NCI-H128 (cell line): Measurements from ENCODE around the gene GCC2.
"Not testable (repeated sequence)": the region's sequence is repeated elsewhere in the genome, so short reads cannot be mapped to it uniquely, and the experiment has no call there.

ENCODE experiments used
- DNase-seq: peaks from one replicate; lab custom pipeline; 2025; ENCODE audit not compliant: unreplicated experiment; lab: John Stamatoyannopoulos, UW

Gene GCC2, protein sequence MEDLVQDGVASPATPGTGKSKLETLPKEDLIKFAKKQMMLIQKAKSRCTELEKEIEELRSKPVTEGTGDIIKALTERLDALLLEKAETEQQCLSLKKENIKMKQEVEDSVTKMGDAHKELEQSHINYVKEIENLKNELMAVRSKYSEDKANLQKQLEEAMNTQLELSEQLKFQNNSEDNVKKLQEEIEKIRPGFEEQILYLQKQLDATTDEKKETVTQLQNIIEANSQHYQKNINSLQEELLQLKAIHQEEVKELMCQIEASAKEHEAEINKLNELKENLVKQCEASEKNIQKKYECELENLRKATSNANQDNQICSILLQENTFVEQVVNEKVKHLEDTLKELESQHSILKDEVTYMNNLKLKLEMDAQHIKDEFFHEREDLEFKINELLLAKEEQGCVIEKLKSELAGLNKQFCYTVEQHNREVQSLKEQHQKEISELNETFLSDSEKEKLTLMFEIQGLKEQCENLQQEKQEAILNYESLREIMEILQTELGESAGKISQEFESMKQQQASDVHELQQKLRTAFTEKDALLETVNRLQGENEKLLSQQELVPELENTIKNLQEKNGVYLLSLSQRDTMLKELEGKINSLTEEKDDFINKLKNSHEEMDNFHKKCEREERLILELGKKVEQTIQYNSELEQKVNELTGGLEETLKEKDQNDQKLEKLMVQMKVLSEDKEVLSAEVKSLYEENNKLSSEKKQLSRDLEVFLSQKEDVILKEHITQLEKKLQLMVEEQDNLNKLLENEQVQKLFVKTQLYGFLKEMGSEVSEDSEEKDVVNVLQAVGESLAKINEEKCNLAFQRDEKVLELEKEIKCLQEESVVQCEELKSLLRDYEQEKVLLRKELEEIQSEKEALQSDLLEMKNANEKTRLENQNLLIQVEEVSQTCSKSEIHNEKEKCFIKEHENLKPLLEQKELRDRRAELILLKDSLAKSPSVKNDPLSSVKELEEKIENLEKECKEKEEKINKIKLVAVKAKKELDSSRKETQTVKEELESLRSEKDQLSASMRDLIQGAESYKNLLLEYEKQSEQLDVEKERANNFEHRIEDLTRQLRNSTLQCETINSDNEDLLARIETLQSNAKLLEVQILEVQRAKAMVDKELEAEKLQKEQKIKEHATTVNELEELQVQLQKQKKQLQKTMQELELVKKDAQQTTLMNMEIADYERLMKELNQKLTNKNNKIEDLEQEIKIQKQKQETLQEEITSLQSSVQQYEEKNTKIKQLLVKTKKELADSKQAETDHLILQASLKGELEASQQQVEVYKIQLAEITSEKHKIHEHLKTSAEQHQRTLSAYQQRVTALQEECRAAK (N-terminal part only)

DNA sequence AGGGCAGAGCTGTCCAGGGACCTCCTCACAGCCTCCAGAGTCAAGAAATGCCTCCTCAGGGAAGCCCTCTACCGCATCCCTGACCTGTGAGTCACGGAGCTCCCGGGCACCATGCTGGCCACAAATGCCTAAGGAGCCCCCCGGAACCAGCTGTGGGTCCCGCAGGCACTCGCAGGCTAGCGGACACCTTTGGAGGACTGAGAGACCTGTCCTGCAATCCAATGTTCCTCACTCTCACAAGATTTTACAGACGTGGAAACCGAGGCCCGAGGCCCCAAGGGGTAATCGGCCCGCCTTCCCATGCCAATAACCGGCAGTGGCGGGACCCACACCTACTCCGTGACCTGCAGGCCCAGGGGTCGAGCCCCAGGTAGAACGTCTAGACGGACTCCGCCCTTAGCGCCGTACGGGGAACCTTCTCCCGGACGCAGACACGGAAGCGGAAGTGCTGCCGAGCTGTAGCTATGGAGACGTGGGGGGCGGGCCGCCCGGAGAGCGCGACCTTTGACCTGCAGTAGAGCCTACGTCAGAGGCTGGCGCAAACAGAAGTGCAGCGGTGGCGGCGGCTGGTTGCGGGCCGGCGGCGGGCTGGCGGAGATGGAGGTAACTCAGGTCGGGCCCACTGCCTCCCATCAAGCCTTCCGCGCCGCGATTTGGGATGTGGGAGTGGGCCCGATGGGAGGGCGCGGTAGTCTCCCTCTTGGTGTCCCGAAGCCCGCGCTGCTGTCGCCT lies at the start of gene GCC2:
GCC2 (plus strand) TSS at position 529 of the 732 bp plus-strand sequence; CDS start at position 598, 69 bp downstream.
- peak; percentile 89 for DNase-seq

GRCh38 chr2:108399479-108399878 lies 49.5 kb upstream of the GCC2 start:
- DNase-seq, result no peak

GRCh38 chr2:108401800-108402199 lies 47.2 kb upstream of the GCC2 start:
- DNase-seq, result no peak

GRCh38 chr2:108403494-108403893 lies 45.5 kb upstream of the GCC2 start:
- DNase-seq, result no peak

DNA sequence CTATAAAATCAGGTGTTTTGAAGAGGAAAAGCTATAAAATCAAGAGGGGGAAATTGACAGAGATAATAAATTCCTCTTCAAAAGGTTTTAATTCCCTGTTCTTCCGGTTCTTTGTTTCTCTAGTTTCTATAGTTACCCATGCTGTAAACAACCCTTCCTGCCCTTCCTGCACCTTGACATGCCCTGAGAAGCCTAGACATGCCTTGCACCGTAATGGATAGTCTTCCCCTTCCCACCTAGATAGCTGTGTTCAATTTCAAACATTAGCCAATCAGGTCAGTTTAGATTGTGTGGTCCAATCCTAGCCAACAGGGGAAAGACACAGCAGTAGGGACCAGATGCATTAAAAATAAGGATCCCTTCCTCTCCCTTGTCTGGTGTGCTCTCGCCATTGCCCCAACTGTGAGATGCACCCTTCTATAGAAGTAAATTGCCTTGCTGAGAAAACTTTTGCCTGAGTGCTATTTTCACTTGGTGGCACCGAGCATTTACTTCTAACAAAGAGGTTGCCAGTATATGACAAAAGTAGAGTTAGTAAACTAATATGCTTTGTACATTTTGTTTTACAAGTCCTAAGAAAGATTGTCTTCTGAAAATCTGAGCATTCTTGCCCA lies 44.1 kb upstream of the GCC2 start:
- DNase-seq, result no peak

- no peak for DNase-seq
Observed at GRCh38 chr2:108407864-108408729, 40.9 kb upstream of the GCC2 start.

GRCh38 chr2:108409768-108410167 lies 39.2 kb upstream of the GCC2 start:
- no peak for DNase-seq

- DNase-seq, result no peak
Observed at GRCh38 chr2:108412995-108413710, 35.9 kb upstream of the GCC2 start.

- no peak for DNase-seq
Observed at GRCh38 chr2:108413711-108414095, 35.3 kb upstream of the GCC2 start.

DNA sequence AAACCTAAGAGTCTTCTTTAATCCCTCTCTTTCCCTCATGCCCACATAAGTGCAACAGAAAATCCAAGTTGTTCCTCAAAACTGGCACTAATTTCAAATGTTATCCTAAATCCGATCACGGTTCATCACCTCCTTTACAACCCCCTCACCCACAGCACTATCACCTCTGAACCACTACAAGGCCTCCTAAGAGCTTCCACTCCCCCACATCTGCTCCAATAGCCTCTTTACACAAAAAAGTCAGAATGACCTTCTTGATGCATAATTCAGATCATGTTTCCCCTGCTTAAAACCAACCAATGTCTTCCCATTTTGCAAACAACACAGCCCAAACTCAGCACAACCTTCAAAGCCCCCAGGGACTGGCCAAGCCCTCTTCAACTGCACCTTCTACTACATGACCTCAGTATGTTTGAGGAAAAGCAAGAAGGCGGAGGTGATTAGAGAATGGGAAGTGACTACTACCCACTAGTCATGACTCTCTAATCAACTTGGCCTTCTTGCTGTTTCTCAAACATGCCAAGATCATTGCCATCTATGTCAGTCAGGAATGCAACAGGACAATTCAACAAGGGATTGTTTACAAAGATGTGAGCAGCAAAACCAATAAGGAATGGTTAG lies 34.6 kb upstream of the GCC2 start:
- no peak for DNase-seq

DNA sequence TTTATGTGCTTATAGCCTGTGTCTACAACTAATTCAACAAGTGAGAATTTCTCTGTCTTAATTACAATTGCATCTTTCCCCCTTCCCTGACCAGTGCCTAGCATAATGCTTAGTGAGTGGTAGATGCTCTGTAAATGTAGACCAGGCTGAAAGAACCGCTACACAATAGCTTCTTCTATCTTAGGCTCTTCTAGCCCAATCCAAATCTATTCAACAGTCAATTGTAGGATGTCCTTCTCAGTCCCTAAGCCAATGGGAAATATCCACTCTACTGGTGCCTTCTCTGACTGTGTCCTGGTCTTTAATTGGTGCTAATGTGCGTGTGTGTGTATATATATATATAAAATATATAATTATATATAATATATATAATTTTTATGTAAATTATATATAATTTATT lies 34.1 kb upstream of the GCC2 start:
- DNase-seq, result no peak

GRCh38 chr2:108417254-108417653 lies 31.8 kb upstream of the GCC2 start:
- no peak for DNase-seq

GRCh38 chr2:108418416-108418815 lies 30.6 kb upstream of the GCC2 start:
- no peak for DNase-seq

DNA sequence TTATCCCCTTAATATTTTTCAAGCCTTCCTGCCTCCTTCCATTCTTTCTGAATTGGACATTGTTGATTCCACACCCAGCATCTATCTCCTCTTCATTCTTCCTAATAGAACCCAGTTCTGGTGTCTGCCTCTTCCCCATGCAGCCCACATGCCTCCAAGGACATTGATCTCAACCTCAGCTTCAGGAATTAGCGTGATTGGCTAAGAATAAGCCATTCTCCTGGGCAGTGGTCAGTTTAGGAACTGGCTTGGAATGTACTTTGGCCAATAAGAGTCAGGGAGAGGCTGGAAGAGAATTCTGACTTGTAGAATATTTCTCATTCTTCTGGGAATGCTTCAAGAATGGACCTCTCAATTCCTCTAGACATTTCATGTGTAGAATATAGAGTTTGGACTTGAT lies 25.9 kb upstream of the GCC2 start:
- DNase-seq, result no peak

DNA sequence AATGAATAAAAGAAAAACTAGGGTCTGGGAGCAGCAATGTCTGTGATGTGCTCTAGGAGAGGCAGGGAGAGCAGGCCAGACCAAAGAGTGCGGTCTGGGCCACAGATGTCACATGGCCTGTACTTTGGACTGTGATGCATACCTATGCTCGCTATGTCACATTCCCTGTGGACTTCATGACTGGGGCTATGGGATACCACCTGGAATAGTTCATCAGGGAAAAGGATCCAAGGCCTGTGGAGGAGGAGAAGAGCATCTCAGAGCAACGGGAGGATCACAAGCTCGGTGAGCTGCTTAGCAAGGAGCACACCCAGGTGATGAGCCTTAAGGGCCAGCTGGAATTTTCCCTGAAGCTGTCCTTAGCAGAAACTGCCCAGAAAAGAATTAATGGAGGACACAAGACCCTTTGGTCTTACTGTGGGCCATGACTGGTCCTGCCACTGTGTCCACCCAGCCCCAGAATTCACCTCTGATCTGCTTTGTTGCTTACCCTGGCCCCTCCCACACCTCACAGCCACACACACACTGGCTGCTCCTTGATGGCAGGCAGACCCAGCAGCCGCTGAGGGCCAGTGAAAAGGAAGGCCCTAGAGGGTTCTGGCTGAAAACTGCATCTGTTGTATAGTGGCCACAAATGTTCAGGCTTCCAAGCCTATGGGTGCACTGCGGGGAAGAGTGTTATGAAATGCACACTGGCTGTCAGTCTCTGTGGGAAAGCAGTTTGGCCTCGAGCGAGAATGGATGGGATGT lies 25.3 kb upstream of the GCC2 start:
- DNase-seq, result no peak

- DNase-seq, result no peak
Observed at GRCh38 chr2:108428286-108429009, 20.6 kb upstream of the GCC2 start.

DNA sequence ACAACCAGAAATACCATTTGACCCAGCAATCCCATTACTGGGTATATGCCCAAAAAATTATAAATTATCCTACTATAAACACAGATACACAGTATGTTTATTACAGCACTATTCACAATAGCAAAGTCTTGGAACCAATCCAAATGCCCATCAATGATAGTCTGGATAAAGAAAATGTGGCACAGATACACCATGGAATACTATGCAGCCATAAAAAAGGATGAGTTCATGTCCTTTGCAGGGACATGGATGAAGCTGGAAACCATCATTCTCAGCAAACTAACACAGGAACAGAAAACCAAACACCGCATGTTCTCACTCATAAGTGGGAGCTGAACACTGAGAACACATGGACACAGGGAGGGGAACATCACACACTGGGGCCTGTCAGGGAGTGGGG lies 13.4 kb upstream of the GCC2 start:
- DNase-seq, result not testable (repeated sequence)
